Endothelial cell of umbilical vein (primary cell): Measurements from ENCODE around the gene CFAP46. TPM values are rescaled to one million over a fixed set of nuclear protein-coding genes. Genes with fewer than 3 reads are reported as not detected.

Experiments used
- BruUV-seq: library from RNA; stranded (reverse); fragments of 400-500 nt; replicated peaks from 2 replicates; lab custom pipeline; 2021; lab: Mats Ljungman, UMichigan
- CTCF ChIA-PET: fragments of 300-600, 350-600 bp; sonication (Branson Sonifier 250); formaldehyde crosslinking; loops from one replicate; lab custom pipeline; 2021; ENCODE audit warnings: antibody characterized with exemption, inconsistent platforms; lab: Charles Lee
- POLR2A ChIA-PET: fragments of 300-600, 350-600 bp; sonication (Branson Sonifier 250); formaldehyde crosslinking; loops from one replicate; lab custom pipeline; 2021; ENCODE audit warnings: antibody characterized with exemption, inconsistent platforms; lab: Charles Lee
- DNase-seq: peaks from one replicate; pipeline ENCODE4 v3.0.0-alpha.2; 2011; ENCODE audit warnings: low read depth, low spot score
- FAIRE-seq: peaks from 2 replicates; lab custom pipeline; 2011; peaks lifted over from hg19 to GRCh38; lab: Jason Lieb, UNC
- H2AFZ ChIP-seq: 2 replicates; pipeline ENCODE4 v1.6.0; 2012; ENCODE audit warnings: low read depth, low read length, control low read depth, inconsistent platforms
- H3K27ac ChIP-seq: 2 replicates; pipeline ENCODE4 v1.5.1; 2011; ENCODE audit warnings: low read depth, mild to moderate bottlenecking, control low read depth, low read length, moderate library complexity; ENCODE audit not compliant: insufficient read depth
- H3K27me3 ChIP-seq, 2 experiments: 2 replicates each; pipeline versions ENCODE4 v1.6.0 to v1.6.1; 2011; ENCODE audit warnings: low read length in 2 of 2, mixed read lengths in 1 of 2; ENCODE audit not compliant: control insufficient read depth in 2 of 2, insufficient read depth in 2 of 2
- H3K36me3 ChIP-seq, 2 experiments: 2 replicates in 1 of 2; 3 replicates in 1 of 2; pipeline ENCODE4 v1.5.1; 2011; ENCODE audit warnings: low read length in 2 of 2, mild to moderate bottlenecking in 1 of 2, moderate library complexity in 1 of 2; ENCODE audit not compliant: control insufficient read depth in 2 of 2, insufficient read depth in 2 of 2; ENCODE audit errors: extremely low read depth in 1 of 2
- H3K4me1 ChIP-seq: 3 replicates; pipeline ENCODE4 v1.5.1; 2011; ENCODE audit warnings: mild to moderate bottlenecking, low read length; ENCODE audit not compliant: control insufficient read depth, insufficient read depth; ENCODE audit errors: extremely low read depth
- H3K4me2 ChIP-seq: 2 replicates; pipeline ENCODE4 v1.6.1; 2011; ENCODE audit warnings: low read length, control low read depth, mixed read lengths; ENCODE audit not compliant: insufficient read depth
- H3K4me3 ChIP-seq, 3 experiments: fragments of 200-600 bp in 1 of 3; sonication (generic), shearing (Covaris generic) in 1 of 3; replicated peaks in 1 of 3; 2 replicates each; pipeline ENCODE4 v1.5.1; 2011 to 2016; ENCODE audit warnings: control low read depth in 3 of 3, low read length in 3 of 3, mild to moderate bottlenecking in 2 of 3, inconsistent platforms in 1 of 3, low read depth in 1 of 3, moderate library complexity in 1 of 3; ENCODE audit not compliant: insufficient read depth in 1 of 3
- H3K79me2 ChIP-seq: 2 replicates; pipeline ENCODE4 v1.6.0; 2012; ENCODE audit warnings: low read length, inconsistent platforms; ENCODE audit not compliant: control insufficient read depth, insufficient read depth
- H3K9ac ChIP-seq: replicated peaks from 2 replicates; pipeline ENCODE3; 2011; ENCODE audit warnings: low read length, control low read depth; ENCODE audit not compliant: insufficient read depth; ENCODE audit errors: extremely low read depth
- H3K9me1 ChIP-seq: replicated peaks from 3 replicates; pipeline ENCODE4 v1.6.0; 2011; ENCODE audit warnings: mild to moderate bottlenecking, low read length; ENCODE audit not compliant: control insufficient read depth, insufficient read depth; ENCODE audit errors: extremely low read depth
- H3K9me3 ChIP-seq: replicated peaks from 2 replicates; pipeline ENCODE4 v1.5.1; 2012; ENCODE audit warnings: low read length, inconsistent platforms; ENCODE audit not compliant: control insufficient read depth, insufficient read depth
- H4K20me1 ChIP-seq: replicated peaks from 2 replicates; pipeline ENCODE3; 2011; ENCODE audit warnings: mild to moderate bottlenecking, low read length; ENCODE audit not compliant: control insufficient read depth, insufficient read depth; ENCODE audit errors: extremely low read depth
- CTCF ChIP-seq, 2 donors: IDR thresholded peaks; 1 replicate in 1 of 2; 2 replicates in 1 of 2; pipeline ENCODE4 v1.5.1; 2011; ENCODE audit warnings: low read length in 2 of 2, mild to moderate bottlenecking in 2 of 2, moderate library complexity in 2 of 2, control low read depth in 1 of 2, inconsistent platforms in 1 of 2, low read depth in 1 of 2; ENCODE audit not compliant: insufficient read depth in 1 of 2; ENCODE audit errors: extremely low read depth in 1 of 2
- EZH2 ChIP-seq: IDR thresholded peaks from 2 replicates; pipeline ENCODE4 v1.6.1; 2012; ENCODE audit warnings: borderline replicate concordance, low read depth, mild to moderate bottlenecking, moderate library complexity, low read length, inconsistent platforms; ENCODE audit not compliant: severe bottlenecking
- FOS ChIP-seq: IDR thresholded peaks from 2 replicates; pipeline ENCODE4 v1.6.1; 2011; ENCODE audit warnings: mild to moderate bottlenecking, low read length, moderate library complexity, borderline replicate concordance; ENCODE audit not compliant: insufficient read depth
- GATA2 ChIP-seq: IDR thresholded peaks from 2 replicates; pipeline ENCODE4 v1.7.0; 2011; ENCODE audit warnings: low read depth, mild to moderate bottlenecking, moderate library complexity, mixed read lengths, low read length; ENCODE audit not compliant: insufficient read length, insufficient read depth
- JUN ChIP-seq: IDR thresholded peaks from 2 replicates; pipeline ENCODE4 v1.6.1; 2011; ENCODE audit warnings: borderline replicate concordance, low read depth; ENCODE audit not compliant: insufficient read length, insufficient read depth
- MAX ChIP-seq: IDR thresholded peaks from 2 replicates; pipeline ENCODE4 v1.6.1; 2011; ENCODE audit not compliant: insufficient read depth, insufficient read length
- MYC ChIP-seq: IDR thresholded peaks from one replicate; pipeline ENCODE4 v1.6.1; 2011; ENCODE audit warnings: mild to moderate bottlenecking, low read depth, low read length
- POLR2A ChIP-seq: IDR thresholded peaks from 2 replicates; pipeline ENCODE4 v1.6.1; 2012; ENCODE audit warnings: low read depth, mild to moderate bottlenecking, control low read depth, low read length
- POLR2AphosphoS5 ChIP-seq: IDR thresholded peaks from 2 replicates; pipeline ENCODE4 v1.6.1; 2012; ENCODE audit warnings: low read depth, mild to moderate bottlenecking, control low read depth, low read length, moderate library complexity; ENCODE audit not compliant: insufficient read depth
- dilution Hi-C: fragments of 300-500 bp; cut with MboI; formaldehyde crosslinking; loops from one replicate; pipeline ENCODE4 v1.15.0; 2019; ENCODE audit warnings: low sequenced_read_pairs; ENCODE audit not compliant: extremely low pct_ligation_motif_present
- intact Hi-C: fragments of 100-400 bp; cut with micrococcal nuclease; formaldehyde crosslinking; loops from one replicate; pipeline ENCODE4 v1.10.0; 2022
- polyA plus RNA-seq, 4 experiments: library from polyadenylated mRNA; depleted of rRNA in 3 of 4; stranded (reverse) in 3 of 4; unstranded in 1 of 4; fragments of >200 nt; gene quantifications; 2 replicates each; pipeline versions ENCODE4 v1.2.1 to v1.2.3, GENCODE V29; 2011 to 2012; ENCODE audit warnings: missing spikeins in 1 of 4
- total RNA-seq: library from RNA; stranded (reverse); gene quantifications from 2 replicates; pipeline ENCODE4 v1.2.3, GENCODE V29; 2021

Gene CFAP46
- total and polyA plus RNA-seq, 2 donors (not counting 3 experiments of a cell fraction or from before 2014, with no cell fraction given) = 0.75 to 0.98 TPM

GRCh38 chr10:132958883-132959558 is 16.7 kb upstream of the CFAP46 start:
- no TSS peak for BruUV-seq
- TF ChIP-seq FOS = no peak
- TF ChIP-seq MYC = no peak
- no peaks in the 10 kb centered on the region for H3K9me1 ChIP-seq
- DNase-seq (no peak), FAIRE-seq (no peak)
- H3K9me3 ChIP-seq = no peaks in the 10 kb centered on the region
- no peak overlapping the region for H3K27ac ChIP-seq
- POLR2A ChIA-PET = no interaction called here
- H4K20me1 ChIP-seq = no peaks in the 10 kb centered on the region
- H3K27me3 ChIP-seq = no peaks in the 10 kb centered on the region
- dilution Hi-C loops (no loop called here), intact Hi-C loops (no loop called here)
- no peak overlapping the region for H3K9ac ChIP-seq
- no peaks in the 10 kb centered on the region for H3K36me3 ChIP-seq
- CTCF ChIA-PET = no interaction called here
- no peak overlapping the region for H3K4me3 ChIP-seq
- H3K79me2 ChIP-seq = no peaks in the 10 kb centered on the region
- no peak overlapping the region for H3K4me2 ChIP-seq
- H3K4me1 ChIP-seq = no peaks in the 10 kb centered on the region
- H2AFZ ChIP-seq = no peak overlapping the region

- Histone ChIP-seq H3K4me1 (no peaks in the 10 kb centered on the region), H4K20me1 (no peaks in the 10 kb centered on the region), H3K79me2 (no peaks in the 10 kb centered on the region), H3K4me3 (no peak overlapping the region), H3K9me3 (no peaks in the 10 kb centered on the region), H2AFZ (no peak overlapping the region), H3K27ac (no peak overlapping the region), H3K36me3 (no peaks in the 10 kb centered on the region), H3K9me1 (no peaks in the 10 kb centered on the region), H3K4me2 (no peak overlapping the region), H3K9ac (no peak overlapping the region), H3K27me3 (no peaks in the 10 kb centered on the region)
- CTCF ChIA-PET = no interaction called here
- POLR2A ChIA-PET = no interaction called here
- TF ChIP-seq JUN (no peak), MAX (no peak), CTCF (IDR thresholded peaks at IDR 0.05; ENCODE audit: extremely low read depth in 1 of 2, insufficient read depth in 1 of 2, low read depth in 1 of 2, low read length in 2 of 2) (no peak), MYC (no peak), FOS (no peak), GATA2 (no peak), POLR2AphosphoS5 (no peak), EZH2 (no peak), POLR2A (no peak)
- DNase-seq (no peak), FAIRE-seq (no peak)
- BruUV-seq = no TSS peak
- dilution Hi-C loops = no loop called here
- intact Hi-C loops = no loop called here
Observed at GRCh38 chr10:132957981-132958882, 15.9 kb upstream of the CFAP46 start.
